Measurements from ENCODE around the gene DBH.
A peak's percentile ranks its signal among the peaks of the same experiment; 100 is the strongest.
"Not testable (repeated sequence)": the region's sequence is repeated elsewhere in the genome, so short reads cannot be mapped to it uniquely, and the experiment has no call there.

DBH gene

GRCh38 chr9:133604856-133605255 is 31.3 kb upstream of the DBH start:
- DNase-seq: no peak

- no peak for DNase-seq
Measured at GRCh38 chr9:133605446-133605845, 30.7 kb upstream of the DBH start.

DNA sequence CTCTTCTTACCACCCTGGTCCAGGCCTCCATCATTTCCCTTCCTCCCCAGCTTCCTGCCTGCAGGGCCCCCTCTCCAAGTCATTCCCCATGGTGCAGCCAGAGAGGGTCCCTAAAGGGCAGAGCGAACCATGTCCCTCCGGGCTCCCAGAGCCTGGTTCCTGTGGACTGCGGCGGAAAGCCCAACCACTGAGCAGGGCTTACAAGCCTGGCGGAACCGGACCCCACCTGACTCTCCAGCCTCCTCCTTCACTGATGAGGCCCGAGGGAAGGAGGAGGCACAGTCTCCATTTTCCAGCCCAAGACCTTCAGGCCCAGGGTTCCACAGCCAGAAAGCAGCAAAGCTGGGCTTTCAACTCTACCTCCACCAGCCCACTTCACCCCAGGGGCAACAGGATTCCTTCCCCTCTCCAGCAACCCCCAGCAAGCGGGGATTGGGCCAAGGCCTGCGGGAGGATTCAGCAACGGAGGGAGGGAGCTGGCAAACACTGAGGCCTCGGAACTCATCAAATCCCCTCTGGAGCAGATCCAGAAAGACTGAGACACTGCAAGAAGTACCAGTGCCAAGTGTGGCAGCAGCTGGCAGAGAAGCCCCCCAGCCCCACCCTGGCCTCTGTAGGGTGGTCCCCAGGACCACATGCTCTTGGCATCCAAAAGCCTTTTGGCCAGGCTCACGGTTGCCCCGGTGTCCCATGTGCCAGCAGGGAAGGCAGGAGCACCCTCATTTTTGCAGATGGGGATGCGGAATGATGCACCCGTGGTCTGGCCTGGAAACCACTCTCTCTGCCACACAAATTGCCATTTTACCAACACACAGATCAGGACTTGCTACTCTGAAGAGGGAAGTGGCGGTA is 30.1 kb upstream of the DBH start:
- no peak for DNase-seq

GRCh38 chr9:133606708-133607025 is 29.5 kb upstream of the DBH start:
- no peak for DNase-seq

GRCh38 chr9:133607381-133607780 is 28.8 kb upstream of the DBH start:
- no peak for DNase-seq

GRCh38 chr9:133607976-133608375 is 28.2 kb upstream of the DBH start:
- DNase-seq: no peak

DNA sequence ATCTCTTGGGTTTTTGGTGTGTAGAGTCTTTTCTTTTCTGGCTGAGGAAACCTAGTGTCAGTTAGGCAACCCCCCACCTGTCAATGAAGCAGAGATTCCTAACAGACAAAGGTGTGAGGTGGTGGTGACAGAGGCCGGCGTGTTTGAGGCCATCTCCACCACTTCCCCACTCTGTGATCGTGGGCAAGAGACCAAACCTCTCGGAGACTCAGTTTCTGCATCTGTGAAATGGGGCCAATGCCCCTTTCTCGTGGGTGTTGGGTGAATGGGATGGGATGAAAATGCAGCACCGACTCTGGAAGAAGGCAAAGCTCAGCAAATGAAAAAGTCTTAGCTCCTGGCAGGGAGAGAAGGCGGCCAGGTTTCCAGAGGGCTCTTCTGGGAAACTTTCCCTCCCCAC is 27.8 kb upstream of the DBH start:
- no peak for DNase-seq

DNA sequence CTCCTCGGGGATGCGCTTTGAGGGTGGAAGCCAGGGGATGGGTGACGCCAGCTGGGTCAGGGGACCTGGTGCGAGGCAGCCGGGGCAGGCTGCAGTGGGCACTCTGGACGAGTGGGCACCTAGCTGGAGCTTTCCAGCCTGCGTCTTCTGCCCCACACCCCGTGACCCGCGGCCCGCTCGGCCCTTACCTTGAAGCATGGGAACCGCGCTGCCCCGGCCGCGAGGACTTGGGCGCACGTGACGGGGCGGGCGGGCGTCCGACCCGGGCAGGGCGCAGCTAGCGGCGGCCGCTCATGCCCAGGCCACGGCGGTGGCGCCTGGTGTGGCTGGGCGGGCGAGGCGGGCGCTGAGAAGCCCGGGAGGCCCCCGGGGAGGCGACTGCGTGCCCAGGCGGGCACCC is 27.3 kb upstream of the DBH start:
- DNase-seq: no peak

DNA sequence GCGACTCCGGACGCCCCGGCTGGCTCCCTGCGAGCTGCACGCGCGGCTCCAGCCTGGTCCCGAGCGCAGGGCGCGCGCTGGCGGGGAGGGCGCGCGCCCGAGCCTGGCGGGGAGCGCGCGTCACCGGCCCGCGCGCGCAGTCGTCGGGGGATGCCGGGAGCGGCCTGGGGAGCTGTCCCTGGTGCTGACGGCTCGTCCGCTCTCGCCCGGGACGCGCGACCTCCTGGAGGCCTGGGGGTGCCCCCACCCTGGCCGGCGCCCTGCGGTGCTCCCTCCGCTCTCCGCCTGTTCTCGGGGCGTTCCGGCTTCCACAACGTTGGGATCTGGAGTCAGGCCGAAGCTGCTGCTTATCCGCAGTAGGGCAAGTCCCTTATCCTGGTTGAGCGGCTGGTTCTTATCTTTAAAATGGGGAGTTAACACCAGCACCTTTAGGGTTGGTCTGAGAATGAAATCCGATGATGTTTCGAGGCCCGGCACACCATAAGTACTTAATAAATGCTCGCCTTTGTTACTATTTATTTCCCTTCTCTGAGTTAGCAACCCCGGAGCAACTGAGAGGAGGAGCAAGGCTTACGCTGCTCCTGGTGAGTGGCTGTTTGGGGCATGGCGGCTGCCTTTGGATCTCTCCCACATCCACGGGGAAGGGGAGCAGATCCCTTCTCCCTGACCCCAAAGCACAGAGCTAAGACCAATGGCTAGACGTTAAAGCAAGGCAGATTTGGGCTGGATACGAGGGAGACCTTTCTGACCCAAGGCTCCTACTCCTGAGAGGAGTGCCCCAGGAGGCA is 26.7 kb upstream of the DBH start, which contains the start of gene FAM163B:
Gene FAM163B (minus strand): TSS at position 79 of the 788 bp plus-strand sequence. CDS start 29,166 bp downstream, outside the sequence.
- DNase-seq: no peak

DNA sequence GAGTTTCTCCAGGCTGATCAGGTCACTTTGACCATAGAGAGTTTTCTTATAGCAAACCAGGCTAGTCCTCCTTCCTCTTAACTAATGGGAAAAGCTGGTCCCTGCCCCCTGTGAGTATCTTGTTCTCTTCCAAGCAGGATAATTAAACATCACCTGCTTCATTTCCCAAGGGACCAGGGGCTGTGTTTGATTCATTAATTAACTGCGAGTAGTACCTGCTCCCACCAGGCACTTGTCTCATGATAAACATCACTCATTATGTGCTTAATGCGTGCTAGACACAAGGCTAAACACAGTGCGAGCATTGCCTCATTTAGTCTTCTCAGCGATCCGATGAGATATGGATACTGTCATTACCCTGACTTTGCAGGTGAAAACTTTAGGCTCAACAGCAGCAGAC is 25.3 kb upstream of the DBH start:
- DNase-seq: peak; percentile 72

- DNase-seq: no peak
Measured at GRCh38 chr9:133612051-133612450, 24.1 kb upstream of the DBH start.

DNA sequence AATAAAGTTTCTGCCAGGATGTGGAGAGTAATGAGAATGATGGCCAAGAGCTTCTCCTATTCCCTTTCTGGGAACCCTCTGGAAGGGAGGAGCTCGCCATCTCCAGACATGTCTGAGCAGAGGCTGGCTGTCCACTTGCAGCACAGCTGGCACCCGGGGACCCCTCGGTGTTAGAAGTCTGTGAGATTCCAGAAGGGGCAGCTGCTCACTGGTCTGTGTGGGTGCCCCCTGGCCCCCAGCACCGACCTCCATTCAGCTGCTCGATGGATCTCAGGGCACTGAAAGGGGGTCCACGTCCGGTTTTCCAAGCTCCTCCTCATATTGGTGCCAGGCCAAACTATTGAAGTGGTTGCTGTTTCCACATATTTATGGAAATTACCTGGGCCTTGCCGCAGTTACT is 23.3 kb upstream of the DBH start:
- no peak for DNase-seq

DNA sequence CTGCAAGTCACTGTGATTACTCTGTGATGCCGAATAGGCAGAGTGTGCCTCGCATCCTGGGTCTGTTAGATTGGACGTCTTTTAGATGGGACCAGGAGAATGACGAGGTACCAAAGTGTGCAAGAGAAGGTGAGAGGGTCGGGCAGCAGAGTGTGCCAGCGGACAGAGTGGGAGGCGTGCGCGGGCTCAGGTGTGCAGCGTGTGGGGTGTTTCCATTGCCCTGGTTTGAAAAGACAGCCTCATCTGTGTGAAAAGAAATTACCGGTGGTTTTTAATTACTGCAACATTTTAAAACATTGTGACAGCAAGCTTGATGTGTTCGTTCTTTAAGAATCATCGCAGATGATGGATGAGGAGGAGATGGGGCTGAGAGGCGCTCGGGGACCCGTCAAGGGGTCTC is 22.7 kb upstream of the DBH start:
- no peak for DNase-seq

- DNase-seq: no peak
Measured at GRCh38 chr9:133614056-133614455, 22.1 kb upstream of the DBH start.

DNA sequence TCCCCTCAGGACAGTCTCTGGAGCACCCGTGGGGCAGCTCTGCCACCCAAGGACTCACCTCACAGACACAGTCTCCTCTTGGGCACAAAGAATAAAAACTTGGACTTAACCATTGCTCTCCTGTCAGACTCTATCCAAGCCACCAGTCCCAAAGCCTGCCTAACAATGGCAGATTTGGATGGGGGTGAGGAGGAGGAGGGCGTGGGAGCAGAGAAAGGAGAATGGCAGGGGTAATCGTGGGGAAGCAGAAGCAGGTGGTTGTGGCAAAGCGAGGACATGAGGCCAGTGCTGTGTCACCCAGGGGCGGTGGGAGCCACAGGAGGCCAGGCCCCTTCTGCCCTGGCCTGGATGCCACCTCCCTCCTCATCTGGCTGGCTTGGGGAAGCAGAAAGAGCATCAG is 21.5 kb upstream of the DBH start:
- no peak for DNase-seq

GRCh38 chr9:133615186-133615585 is 21.0 kb upstream of the DBH start:
- no peak for DNase-seq

- DNase-seq: no peak
Measured at GRCh38 chr9:133615606-133616188, 20.5 kb upstream of the DBH start.

GRCh38 chr9:133616643-133617405 is 19.3 kb upstream of the DBH start:
- DNase-seq: no peak

GRCh38 chr9:133618726-133619125 is 17.4 kb upstream of the DBH start:
- no peak for DNase-seq

GRCh38 chr9:133619791-133620190 is 16.4 kb upstream of the DBH start:
- DNase-seq: no peak

DNA sequence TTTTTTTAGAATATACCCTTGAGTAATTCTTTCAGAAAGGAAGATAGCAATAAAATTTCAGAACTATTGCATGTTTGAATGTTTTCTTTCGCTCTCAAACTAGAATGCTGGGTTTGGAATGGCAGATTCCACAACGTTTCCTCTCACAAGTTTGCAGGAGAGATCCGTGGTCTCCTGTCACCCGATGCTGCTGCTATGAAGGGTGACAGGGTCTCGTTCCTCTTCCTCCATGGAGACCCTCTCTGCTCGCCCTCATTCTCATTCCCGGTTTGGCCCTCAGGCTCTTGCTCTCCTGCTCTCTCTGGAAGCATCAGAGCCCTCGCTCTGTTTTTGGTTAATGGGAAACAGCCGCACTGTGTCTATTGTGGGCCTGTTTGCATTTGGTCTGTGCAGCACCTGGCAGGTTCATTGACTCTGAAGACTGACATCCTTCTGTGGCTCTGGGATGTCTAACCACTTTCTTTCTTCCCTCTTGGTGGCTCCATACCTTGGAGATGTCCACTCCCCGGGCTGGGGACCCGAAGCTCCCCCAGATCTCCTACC is 14.4 kb upstream of the DBH start:
- DNase-seq: no peak

DNA sequence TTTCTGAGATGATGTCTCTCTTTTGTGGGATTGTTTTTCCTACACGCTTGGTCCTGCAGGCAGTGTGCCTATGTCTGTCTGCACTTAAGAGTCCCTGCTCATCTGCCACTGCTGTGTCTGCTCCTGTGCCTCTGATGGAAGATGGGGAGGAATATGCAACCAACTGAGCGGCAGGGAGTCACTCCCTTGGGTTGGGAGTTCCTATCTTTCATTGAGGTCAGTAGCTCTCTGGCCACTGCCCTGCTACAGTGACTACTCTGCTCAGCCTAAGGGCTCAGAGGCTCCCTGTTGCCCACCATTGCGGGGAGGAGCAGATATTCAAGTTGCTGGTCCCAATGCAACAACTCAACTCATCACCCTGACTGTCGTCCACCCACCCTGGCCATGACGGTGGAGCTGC is 13.6 kb upstream of the DBH start:
- no peak for DNase-seq

DNA sequence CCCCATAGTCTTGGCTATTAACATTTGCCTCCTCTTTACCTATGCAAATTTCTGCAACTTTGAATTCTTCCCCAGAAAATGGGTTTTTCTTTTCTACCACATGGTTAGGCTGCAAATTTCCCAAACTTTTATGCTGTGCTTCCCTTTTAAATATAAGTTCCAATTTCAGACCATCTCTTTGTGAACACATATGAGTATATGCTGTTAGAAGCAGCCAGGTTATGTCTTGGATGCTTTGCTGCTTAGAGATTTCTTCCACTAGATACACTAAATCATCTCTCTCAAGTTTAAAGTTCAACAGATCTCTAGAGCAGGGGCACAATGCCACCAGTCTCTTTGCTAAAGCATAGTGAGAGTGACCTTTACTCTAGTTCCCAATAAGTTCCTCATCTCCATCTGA is 10.2 kb upstream of the DBH start:
- DNase-seq: not testable (repeated sequence)
